A172 (cell line): ENCODE measurements around the gene SH3RF3. TPM values are rescaled to one million over a fixed set of nuclear protein-coding genes. Genes with fewer than 3 reads are reported as not detected.

Experiments
- DNase-seq: peaks from one replicate; pipeline ENCODE4 v3.0.0-alpha.2; 2015; ENCODE audit warnings: low spot score
- total RNA-seq: library from RNA; depleted of rRNA; stranded (reverse); fragments of >200 nt; shearing (Covaris generic); gene quantifications from 2 replicates; pipeline ENCODE4 v1.2.3, GENCODE V29; 2014

The SH3RF3 gene
- total RNA-seq, 1 experiment from 2014 or later: 3.6 TPM

- DNase-seq: no peak
These were observed 246.1 kb downstream of the SH3RF3 start for GRCh38 chr2:109375131-109375561.

GRCh38 chr2:109375656-109376055 is 246.7 kb downstream of the SH3RF3 start:
- no peak for DNase-seq

- no peak for DNase-seq
These were observed 247.1 kb downstream of the SH3RF3 start for GRCh38 chr2:109376115-109376514.

- DNase-seq: no peak
These were observed 247.9 kb downstream of the SH3RF3 start for GRCh38 chr2:109376796-109377495.

- DNase-seq: no peak
These were observed 249.0 kb downstream of the SH3RF3 start for GRCh38 chr2:109377976-109378375.

- DNase-seq: no peak
These were observed 249.7 kb downstream of the SH3RF3 start for GRCh38 chr2:109378682-109379081.

- no peak for DNase-seq
These were observed 250.5 kb downstream of the SH3RF3 start for GRCh38 chr2:109379507-109379906.

- peak; percentile 41 for DNase-seq
These were observed 251.7 kb downstream of the SH3RF3 start for GRCh38 chr2:109380502-109381326.

- DNase-seq: no peak
These were observed 252.4 kb downstream of the SH3RF3 start for GRCh38 chr2:109381327-109381820.

GRCh38 chr2:109382226-109382895 is 253.4 kb downstream of the SH3RF3 start:
- no peak for DNase-seq

- DNase-seq: peak; percentile 25
These were observed 253.9 kb downstream of the SH3RF3 start for GRCh38 chr2:109382951-109383350.

- DNase-seq: no peak
These were observed 254.7 kb downstream of the SH3RF3 start for GRCh38 chr2:109383505-109384307.

GRCh38 chr2:109384308-109385271 is 255.6 kb downstream of the SH3RF3 start:
- DNase-seq: no peak

GRCh38 chr2:109385506-109385905 is 256.5 kb downstream of the SH3RF3 start:
- DNase-seq: no peak

- DNase-seq: no peak
These were observed 257.1 kb downstream of the SH3RF3 start for GRCh38 chr2:109386004-109386695.

- no peak for DNase-seq
These were observed 258.3 kb downstream of the SH3RF3 start for GRCh38 chr2:109387221-109387735.

- no peak for DNase-seq
These were observed 258.9 kb downstream of the SH3RF3 start for GRCh38 chr2:109387778-109388469.

GRCh38 chr2:109391243-109391642 is 262.2 kb downstream of the SH3RF3 start:
- no peak for DNase-seq

GRCh38 chr2:109392140-109392539 is 263.1 kb downstream of the SH3RF3 start:
- no peak for DNase-seq
